GM23338 (cell line): ENCODE data around the gene NOS2. TPM values are rescaled to one million over a fixed set of nuclear protein-coding genes. Genes with fewer than 3 reads are reported as not detected.

Experiments used
- ATAC-seq: fragments of 200-7000 bp; cut with Tn5 transposase; 3 replicates; pipeline ENCODE4 v1.9.1; 2020
- DNase-seq: peaks from one replicate; pipeline ENCODE4 v3.0.0-alpha.2; 2015; ENCODE audit warnings: low spot score
- H2AFZ ChIP-seq: fragments of 200-600 bp; sonication (generic); 2 replicates; pipeline ENCODE4 v1.8.0; 2016; ENCODE audit warnings: antibody characterized with exemption, mild to moderate bottlenecking, moderate library complexity
- H3F3A ChIP-seq: fragments of 200-600 bp; sonication (generic); replicated peaks from 2 replicates; pipeline ENCODE4 v1.8.0; 2017; ENCODE audit warnings: antibody characterized with exemption, mixed run types, low read depth
- H3K27ac ChIP-seq: fragments of 200-600 bp; sonication (generic); 2 replicates; pipeline ENCODE4 v1.6.1; 2016; ENCODE audit warnings: low read depth
- H3K27me3 ChIP-seq: fragments of 200-600 bp; sonication (generic); 2 replicates; pipeline ENCODE4 v1.8.0; 2016; ENCODE audit warnings: mild to moderate bottlenecking, mixed run types, moderate library complexity; ENCODE audit not compliant: insufficient read depth
- H3K36me3 ChIP-seq: fragments of 200-600 bp; sonication (generic); 2 replicates; pipeline ENCODE4 v1.8.0; 2016; ENCODE audit warnings: mild to moderate bottlenecking; ENCODE audit not compliant: insufficient read depth
- H3K4me1 ChIP-seq: fragments of 200-600 bp; sonication (generic); 2 replicates; pipeline ENCODE4 v1.8.0; 2016; ENCODE audit warnings: mild to moderate bottlenecking, moderate library complexity; ENCODE audit not compliant: insufficient read depth
- H3K4me2 ChIP-seq: fragments of 200-600 bp; sonication (generic); 2 replicates; pipeline ENCODE4 v1.7.1; 2017; ENCODE audit warnings: mixed run types
- H3K4me3 ChIP-seq: fragments of 200-600 bp; sonication (generic); 2 replicates; pipeline ENCODE4 v1.6.1; 2016; ENCODE audit warnings: mixed run types
- H3K79me2 ChIP-seq: fragments of 200-600 bp; sonication (generic); replicated peaks from 2 replicates; pipeline ENCODE4 v1.8.0; 2017; ENCODE audit warnings: mild to moderate bottlenecking; ENCODE audit not compliant: insufficient read depth
- H3K9me2 ChIP-seq: fragments of 200-600 bp; sonication (generic); 2 replicates; pipeline ENCODE4 v1.8.0; 2017; ENCODE audit not compliant: insufficient read depth
- H4K20me1 ChIP-seq: fragments of 200-600 bp; sonication (generic); replicated peaks from 2 replicates; pipeline ENCODE4 v1.8.0; 2017; ENCODE audit warnings: mild to moderate bottlenecking; ENCODE audit not compliant: insufficient read depth
- H3K27ac Mint-ChIP-seq: 2 replicates; pipeline ENCODE4 v1.8.0; 2020; ENCODE audit warnings: inconsistent platforms, mild to moderate bottlenecking, moderate library complexity, mixed read lengths
- H3K27me3 Mint-ChIP-seq: 3 replicates; pipeline ENCODE4 v1.8.0; 2022; ENCODE audit warnings: low read depth, mild to moderate bottlenecking, moderate library complexity, mixed read lengths, inconsistent platforms; ENCODE audit not compliant: insufficient read depth, poor library complexity
- H3K36me3 Mint-ChIP-seq: 3 replicates; pipeline ENCODE4 v1.8.0; 2021; ENCODE audit warnings: low read depth, mild to moderate bottlenecking, inconsistent platforms, moderate library complexity, mixed read lengths
- H3K4me1 Mint-ChIP-seq: 3 replicates; pipeline ENCODE4 v1.8.0; 2020; ENCODE audit warnings: mild to moderate bottlenecking, inconsistent platforms, mixed read lengths
- H3K4me3 Mint-ChIP-seq: 3 replicates; pipeline ENCODE4 v1.8.0; 2021; ENCODE audit warnings: moderate library complexity, mild to moderate bottlenecking, inconsistent platforms, mixed read lengths
- H3K9me3 Mint-ChIP-seq: 3 replicates; pipeline ENCODE4 v1.8.0; 2020; ENCODE audit warnings: moderate library complexity, mild to moderate bottlenecking, inconsistent platforms, mixed read lengths
- EZH2 ChIP-seq: fragments of 200-600 bp; sonication (generic); IDR thresholded peaks from one replicate; pipeline ENCODE4 v1.8.0; 2017; ENCODE audit warnings: antibody characterized with exemption, mild to moderate bottlenecking, low read depth; ENCODE audit not compliant: unreplicated experiment
- JUNB ChIP-seq: IDR thresholded peaks from one replicate; pipeline ENCODE4 v1.6.1; 2016; ENCODE audit warnings: antibody characterized with exemption; ENCODE audit not compliant: unreplicated experiment
- NANOG ChIP-seq: IDR thresholded peaks from 2 replicates; pipeline ENCODE4 v1.6.1; 2016; ENCODE audit warnings: antibody characterized with exemption, borderline replicate concordance
- STAT1 ChIP-seq: IDR thresholded peaks from one replicate; pipeline ENCODE4 v1.6.1; 2016; ENCODE audit warnings: antibody characterized with exemption; ENCODE audit not compliant: unreplicated experiment
- ZNF331 ChIP-seq: fragments of 250-450 bp; sonication (Bioruptor Pico); IDR thresholded peaks from 2 replicates; pipeline ENCODE4 v1.5.0; 2020; ENCODE audit warnings: low read depth, mild to moderate bottlenecking, moderate library complexity
- polyA plus RNA-seq: library from polyadenylated mRNA; unstranded; fragments of >200 nt; fragmentation: Nextera tagmentation; extraction: Ambion mirVana; gene quantifications from 2 replicates; pipeline ENCODE4 v1.2.1, GENCODE V29; 2016
- total RNA-seq: library from RNA; depleted of rRNA; stranded (reverse); fragments of >200 nt; shearing (Covaris generic); gene quantifications from 2 replicates; pipeline ENCODE4 v1.2.3, GENCODE V29; 2014
- TF ChIP-seq, protein P1 (sequence below), 2 experiments: fragments of 200-600 bp in 1 of 2; sonication (generic) in 1 of 2; conservative IDR thresholded peaks; 2 replicates each; pipeline versions ENCODE4 v1.5.1 to v1.6.1; 2016 to 2017; ENCODE audit warnings: antibody characterized with exemption in 2 of 2, low read depth in 2 of 2, mild to moderate bottlenecking in 2 of 2, moderate library complexity in 1 of 2
- TF ChIP-seq, protein P2 (sequence below): fragments of 250-450 bp; sonication (Bioruptor Pico); IDR thresholded peaks from 2 replicates; pipeline ENCODE4 v1.5.0; 2020; ENCODE audit warnings: mild to moderate bottlenecking, moderate library complexity

Gene NOS2
- total and polyA plus RNA-seq, 2 experiments from 2014 or later, result 0.44 to 2.7 TPM

DNA sequence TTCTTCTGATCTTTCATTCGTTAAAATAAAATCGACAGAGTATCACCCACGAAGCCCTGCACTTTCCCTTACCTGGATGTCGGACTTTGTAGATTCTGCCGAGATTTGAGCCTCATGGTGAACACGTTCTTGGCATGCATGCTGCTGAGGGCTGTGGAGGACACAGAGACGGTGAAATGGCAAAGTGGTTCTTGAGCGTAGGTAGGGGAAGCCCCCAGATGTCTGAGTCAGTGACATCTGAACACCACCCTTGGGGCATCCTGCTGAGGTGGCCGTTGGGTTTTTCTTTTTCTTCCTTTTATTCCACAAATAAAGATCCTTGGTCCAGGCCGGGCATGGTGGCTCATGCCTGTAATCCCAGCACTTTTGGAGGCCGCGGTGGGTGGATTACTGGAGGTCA is 33.9 kb downstream of the NOS2 start:
- no peaks in the 10 kb centered on the region for H3K4me1 ChIP-seq
- H3K4me2 ChIP-seq, result no peak overlapping the region
- H3K4me3 Mint-ChIP-seq, result no peak overlapping the region
- H3K79me2 ChIP-seq, result no peaks in the 10 kb centered on the region
- H3K27ac ChIP-seq, result no peak overlapping the region
- TF ChIP-seq EZH2, result no peak
- H3K27me3 ChIP-seq, result no peaks in the 10 kb centered on the region
- no peaks in the 10 kb centered on the region for H3F3A ChIP-seq
- H3K36me3 ChIP-seq, result no peaks in the 10 kb centered on the region
- H3K4me1 Mint-ChIP-seq, result no peaks in the 10 kb centered on the region
- H3K27me3 Mint-ChIP-seq, result peaks cover 4% of the 10 kb centered on the region
- H3K36me3 Mint-ChIP-seq, result no peaks in the 10 kb centered on the region
- H2AFZ ChIP-seq, result no peak overlapping the region
- H3K27ac Mint-ChIP-seq, result no peak overlapping the region
- no peak for ATAC-seq
- no peaks in the 10 kb centered on the region for H4K20me1 ChIP-seq
- H3K9me2 ChIP-seq, result no peaks in the 10 kb centered on the region
- no peak for DNase-seq
- H3K9me3 Mint-ChIP-seq, result no peaks in the 10 kb centered on the region
- H3K4me3 ChIP-seq, result no peak overlapping the region

DNA sequence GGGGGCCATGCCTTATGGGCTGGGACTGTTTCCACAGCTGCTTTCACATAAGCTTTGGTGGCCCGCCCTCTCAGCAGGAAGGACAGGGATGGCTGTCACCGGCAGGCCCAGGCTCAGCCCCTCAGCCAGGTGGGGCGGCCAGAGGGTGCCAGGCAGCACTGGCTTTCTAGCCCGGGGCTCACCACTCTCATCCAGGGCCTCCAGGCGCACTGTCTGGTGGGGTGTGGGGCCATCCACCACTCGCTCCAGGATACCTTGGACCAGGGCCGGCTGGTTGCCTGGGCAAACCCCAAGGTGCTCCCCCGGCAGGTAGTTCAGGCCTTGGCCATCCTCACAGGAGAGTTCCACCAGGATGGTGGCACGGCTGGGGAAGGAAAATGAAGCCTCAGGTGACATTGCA is 35.0 kb downstream of the NOS2 start:
- Mint-ChIP-seq H3K4me1 (no peaks in the 10 kb centered on the region), H3K27me3 (peaks cover 4% of the 10 kb centered on the region), H3K36me3 (no peaks in the 10 kb centered on the region), H3K27ac (no peak overlapping the region), H3K9me3 (no peaks in the 10 kb centered on the region), H3K4me3 (no peak overlapping the region)
- Histone ChIP-seq H2AFZ (no peak overlapping the region), H3F3A (no peaks in the 10 kb centered on the region), H3K27me3 (no peaks in the 10 kb centered on the region), H3K4me1 (no peaks in the 10 kb centered on the region), H3K4me2 (no peak overlapping the region), H3K9me2 (no peaks in the 10 kb centered on the region), H3K4me3 (no peak overlapping the region), H3K27ac (no peak overlapping the region), H3K79me2 (no peaks in the 10 kb centered on the region), H4K20me1 (no peaks in the 10 kb centered on the region), H3K36me3 (no peaks in the 10 kb centered on the region)
- DNase-seq (no peak), ATAC-seq (no peak)
- TF ChIP-seq ZNF331 (CRISPR knock-in tag), result no peak
- TF ChIP-seq, protein P1, sequence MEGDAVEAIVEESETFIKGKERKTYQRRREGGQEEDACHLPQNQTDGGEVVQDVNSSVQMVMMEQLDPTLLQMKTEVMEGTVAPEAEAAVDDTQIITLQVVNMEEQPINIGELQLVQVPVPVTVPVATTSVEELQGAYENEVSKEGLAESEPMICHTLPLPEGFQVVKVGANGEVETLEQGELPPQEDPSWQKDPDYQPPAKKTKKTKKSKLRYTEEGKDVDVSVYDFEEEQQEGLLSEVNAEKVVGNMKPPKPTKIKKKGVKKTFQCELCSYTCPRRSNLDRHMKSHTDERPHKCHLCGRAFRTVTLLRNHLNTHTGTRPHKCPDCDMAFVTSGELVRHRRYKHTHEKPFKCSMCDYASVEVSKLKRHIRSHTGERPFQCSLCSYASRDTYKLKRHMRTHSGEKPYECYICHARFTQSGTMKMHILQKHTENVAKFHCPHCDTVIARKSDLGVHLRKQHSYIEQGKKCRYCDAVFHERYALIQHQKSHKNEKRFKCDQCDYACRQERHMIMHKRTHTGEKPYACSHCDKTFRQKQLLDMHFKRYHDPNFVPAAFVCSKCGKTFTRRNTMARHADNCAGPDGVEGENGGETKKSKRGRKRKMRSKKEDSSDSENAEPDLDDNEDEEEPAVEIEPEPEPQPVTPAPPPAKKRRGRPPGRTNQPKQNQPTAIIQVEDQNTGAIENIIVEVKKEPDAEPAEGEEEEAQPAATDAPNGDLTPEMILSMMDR (conservative IDR thresholded peaks at IDR 0.05; ENCODE audit: low read depth in 2 of 2), result no peak
- TF ChIP-seq STAT1, result no peak

DNA sequence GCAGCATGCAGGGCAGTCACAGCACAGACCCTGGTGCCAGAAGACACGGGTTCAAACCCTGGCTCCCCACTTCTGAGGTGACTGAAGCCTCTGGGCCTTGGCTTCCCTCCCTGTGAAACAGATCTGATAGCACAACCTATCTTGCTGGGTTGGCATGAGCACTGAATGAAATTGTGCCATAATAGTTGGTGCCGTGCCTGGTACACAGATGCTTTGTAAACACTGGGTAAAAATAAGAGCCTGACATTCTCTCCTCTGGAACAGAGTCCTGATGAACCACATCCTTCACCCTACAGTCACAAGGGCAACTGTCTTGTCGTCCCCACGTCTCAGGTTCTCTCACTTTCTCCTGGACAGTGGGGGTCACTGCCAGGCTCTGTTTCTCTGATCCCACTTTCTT is 35.7 kb downstream of the NOS2 start:
- H4K20me1 ChIP-seq, result no peaks in the 10 kb centered on the region
- ATAC-seq (no peak), DNase-seq (no peak)
- H2AFZ ChIP-seq, result no peak overlapping the region
- H3F3A ChIP-seq, result no peaks in the 10 kb centered on the region
- H3K27ac ChIP-seq, result no peak overlapping the region
- no peak overlapping the region for H3K4me3 ChIP-seq
- H3K79me2 ChIP-seq, result no peaks in the 10 kb centered on the region
- no peaks in the 10 kb centered on the region for H3K36me3 ChIP-seq
- H3K9me2 ChIP-seq, result no peaks in the 10 kb centered on the region
- Mint-ChIP-seq H3K27ac (no peak overlapping the region), H3K4me1 (no peaks in the 10 kb centered on the region), H3K27me3 (peaks cover 4% of the 10 kb centered on the region), H3K36me3 (no peaks in the 10 kb centered on the region), H3K9me3 (no peaks in the 10 kb centered on the region), H3K4me3 (no peak overlapping the region)
- no peaks in the 10 kb centered on the region for H3K4me1 ChIP-seq
- no peak overlapping the region for H3K4me2 ChIP-seq
- H3K27me3 ChIP-seq, result no peaks in the 10 kb centered on the region
- TF ChIP-seq, protein P1 (conservative IDR thresholded peaks at IDR 0.05; ENCODE audit: low read depth in 2 of 2), result no peak
- TF ChIP-seq JUNB (no peak), EZH2 (no peak), NANOG (no peak)
- TF ChIP-seq, protein P2, sequence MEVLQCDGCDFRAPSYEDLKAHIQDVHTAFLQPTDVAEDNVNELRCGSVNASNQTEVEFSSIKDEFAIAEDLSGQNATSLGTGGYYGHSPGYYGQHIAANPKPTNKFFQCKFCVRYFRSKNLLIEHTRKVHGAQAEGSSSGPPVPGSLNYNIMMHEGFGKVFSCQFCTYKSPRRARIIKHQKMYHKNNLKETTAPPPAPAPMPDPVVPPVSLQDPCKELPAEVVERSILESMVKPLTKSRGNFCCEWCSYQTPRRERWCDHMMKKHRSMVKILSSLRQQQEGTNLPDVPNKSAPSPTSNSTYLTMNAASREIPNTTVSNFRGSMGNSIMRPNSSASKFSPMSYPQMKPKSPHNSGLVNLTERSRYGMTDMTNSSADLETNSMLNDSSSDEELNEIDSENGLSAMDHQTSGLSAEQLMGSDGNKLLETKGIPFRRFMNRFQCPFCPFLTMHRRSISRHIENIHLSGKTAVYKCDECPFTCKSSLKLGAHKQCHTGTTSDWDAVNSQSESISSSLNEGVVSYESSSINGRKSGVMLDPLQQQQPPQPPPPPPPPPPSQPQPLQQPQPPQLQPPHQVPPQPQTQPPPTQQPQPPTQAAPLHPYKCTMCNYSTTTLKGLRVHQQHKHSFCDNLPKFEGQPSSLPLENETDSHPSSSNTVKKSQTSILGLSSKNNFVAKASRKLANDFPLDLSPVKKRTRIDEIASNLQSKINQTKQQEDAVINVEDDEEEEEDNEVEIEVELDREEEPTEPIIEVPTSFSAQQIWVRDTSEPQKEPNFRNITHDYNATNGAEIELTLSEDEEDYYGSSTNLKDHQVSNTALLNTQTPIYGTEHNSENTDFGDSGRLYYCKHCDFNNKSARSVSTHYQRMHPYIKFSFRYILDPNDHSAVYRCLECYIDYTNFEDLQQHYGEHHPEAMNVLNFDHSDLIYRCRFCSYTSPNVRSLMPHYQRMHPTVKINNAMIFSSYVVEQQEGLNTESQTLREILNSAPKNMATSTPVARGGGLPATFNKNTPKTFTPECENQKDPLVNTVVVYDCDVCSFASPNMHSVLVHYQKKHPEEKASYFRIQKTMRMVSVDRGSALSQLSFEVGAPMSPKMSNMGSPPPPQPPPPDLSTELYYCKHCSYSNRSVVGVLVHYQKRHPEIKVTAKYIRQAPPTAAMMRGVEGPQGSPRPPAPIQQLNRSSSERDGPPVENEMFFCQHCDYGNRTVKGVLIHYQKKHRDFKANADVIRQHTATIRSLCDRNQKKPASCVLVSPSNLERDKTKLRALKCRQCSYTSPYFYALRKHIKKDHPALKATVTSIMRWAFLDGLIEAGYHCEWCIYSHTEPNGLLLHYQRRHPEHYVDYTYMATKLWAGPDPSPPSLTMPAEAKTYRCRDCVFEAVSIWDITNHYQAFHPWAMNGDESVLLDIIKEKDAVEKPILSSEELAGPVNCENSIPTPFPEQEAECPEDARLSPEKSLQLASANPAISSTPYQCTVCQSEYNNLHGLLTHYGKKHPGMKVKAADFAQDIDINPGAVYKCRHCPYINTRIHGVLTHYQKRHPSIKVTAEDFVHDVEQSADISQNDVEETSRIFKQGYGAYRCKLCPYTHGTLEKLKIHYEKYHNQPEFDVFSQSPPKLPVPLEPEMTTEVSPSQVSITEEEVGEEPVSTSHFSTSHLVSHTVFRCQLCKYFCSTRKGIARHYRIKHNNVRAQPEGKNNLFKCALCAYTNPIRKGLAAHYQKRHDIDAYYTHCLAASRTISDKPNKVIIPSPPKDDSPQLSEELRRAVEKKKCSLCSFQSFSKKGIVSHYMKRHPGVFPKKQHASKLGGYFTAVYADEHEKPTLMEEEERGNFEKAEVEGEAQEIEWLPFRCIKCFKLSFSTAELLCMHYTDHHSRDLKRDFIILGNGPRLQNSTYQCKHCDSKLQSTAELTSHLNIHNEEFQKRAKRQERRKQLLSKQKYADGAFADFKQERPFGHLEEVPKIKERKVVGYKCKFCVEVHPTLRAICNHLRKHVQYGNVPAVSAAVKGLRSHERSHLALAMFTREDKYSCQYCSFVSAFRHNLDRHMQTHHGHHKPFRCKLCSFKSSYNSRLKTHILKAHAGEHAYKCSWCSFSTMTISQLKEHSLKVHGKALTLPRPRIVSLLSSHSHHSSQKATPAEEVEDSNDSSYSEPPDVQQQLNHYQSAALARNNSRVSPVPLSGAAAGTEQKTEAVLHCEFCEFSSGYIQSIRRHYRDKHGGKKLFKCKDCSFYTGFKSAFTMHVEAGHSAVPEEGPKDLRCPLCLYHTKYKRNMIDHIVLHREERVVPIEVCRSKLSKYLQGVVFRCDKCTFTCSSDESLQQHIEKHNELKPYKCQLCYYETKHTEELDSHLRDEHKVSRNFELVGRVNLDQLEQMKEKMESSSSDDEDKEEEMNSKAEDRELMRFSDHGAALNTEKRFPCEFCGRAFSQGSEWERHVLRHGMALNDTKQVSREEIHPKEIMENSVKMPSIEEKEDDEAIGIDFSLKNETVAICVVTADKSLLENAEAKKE (CRISPR knock-in tag), result no peak
